Glutamatergic neuron (in vitro differentiated cells): ENCODE results near the gene PLA2G6. TPM values are rescaled to one million over a fixed set of nuclear protein-coding genes. Genes with fewer than 3 reads are reported as not detected.
A peak's percentile ranks its signal among the peaks of the same experiment; 100 is the strongest.
"Not testable (repeated sequence)": the region's sequence is repeated elsewhere in the genome, so short reads cannot be mapped to it uniquely, and the experiment has no call there.

Experiments used
- DNase-seq: peaks from one replicate; pipeline ENCODE4 v3.0.0; 2022
- H3K27ac Mint-ChIP-seq: one replicate; pipeline ENCODE4 v1.8.0; 2020; ENCODE audit warnings: mild to moderate bottlenecking, mixed read lengths, inconsistent platforms; ENCODE audit not compliant: unreplicated experiment
- H3K27me3 Mint-ChIP-seq: one replicate; pipeline ENCODE4 v1.8.0; 2020; ENCODE audit warnings: mild to moderate bottlenecking, moderate library complexity, mixed read lengths, inconsistent platforms; ENCODE audit not compliant: unreplicated experiment
- H3K36me3 Mint-ChIP-seq: one replicate; pipeline ENCODE4 v1.8.0; 2020; ENCODE audit warnings: mild to moderate bottlenecking, mixed read lengths, inconsistent platforms; ENCODE audit not compliant: unreplicated experiment
- H3K4me1 Mint-ChIP-seq: one replicate; pipeline ENCODE4 v1.8.0; 2020; ENCODE audit warnings: mild to moderate bottlenecking, low read depth, mixed read lengths, inconsistent platforms; ENCODE audit not compliant: unreplicated experiment
- H3K4me3 Mint-ChIP-seq: one replicate; pipeline ENCODE4 v1.8.0; 2020; ENCODE audit warnings: mild to moderate bottlenecking, mixed read lengths, inconsistent platforms; ENCODE audit not compliant: unreplicated experiment
- H3K9me3 Mint-ChIP-seq: one replicate; pipeline ENCODE4 v1.8.0; 2020; ENCODE audit warnings: mild to moderate bottlenecking, moderate library complexity, mixed read lengths, inconsistent platforms; ENCODE audit not compliant: unreplicated experiment
- CTCF ChIP-seq: fragments of 200-600 bp; sonication (generic); IDR thresholded peaks from one replicate; pipeline ENCODE4 v1.5.0; 2021; ENCODE audit not compliant: partially characterized antibody, unreplicated experiment
- total RNA-seq: library from RNA; stranded (reverse); fragmentation: NEBNext Ultra II Directional; extraction: Animal tissue kit (Norgen Biotek cat#: 25700); gene quantifications from one replicate; pipeline ENCODE4 v1.2.1, GENCODE V29; 2021; ENCODE audit not compliant: unreplicated experiment

Gene PLA2G6
- total RNA-seq, 1 donor from 2014 or later, result 42.2 TPM

DNA sequence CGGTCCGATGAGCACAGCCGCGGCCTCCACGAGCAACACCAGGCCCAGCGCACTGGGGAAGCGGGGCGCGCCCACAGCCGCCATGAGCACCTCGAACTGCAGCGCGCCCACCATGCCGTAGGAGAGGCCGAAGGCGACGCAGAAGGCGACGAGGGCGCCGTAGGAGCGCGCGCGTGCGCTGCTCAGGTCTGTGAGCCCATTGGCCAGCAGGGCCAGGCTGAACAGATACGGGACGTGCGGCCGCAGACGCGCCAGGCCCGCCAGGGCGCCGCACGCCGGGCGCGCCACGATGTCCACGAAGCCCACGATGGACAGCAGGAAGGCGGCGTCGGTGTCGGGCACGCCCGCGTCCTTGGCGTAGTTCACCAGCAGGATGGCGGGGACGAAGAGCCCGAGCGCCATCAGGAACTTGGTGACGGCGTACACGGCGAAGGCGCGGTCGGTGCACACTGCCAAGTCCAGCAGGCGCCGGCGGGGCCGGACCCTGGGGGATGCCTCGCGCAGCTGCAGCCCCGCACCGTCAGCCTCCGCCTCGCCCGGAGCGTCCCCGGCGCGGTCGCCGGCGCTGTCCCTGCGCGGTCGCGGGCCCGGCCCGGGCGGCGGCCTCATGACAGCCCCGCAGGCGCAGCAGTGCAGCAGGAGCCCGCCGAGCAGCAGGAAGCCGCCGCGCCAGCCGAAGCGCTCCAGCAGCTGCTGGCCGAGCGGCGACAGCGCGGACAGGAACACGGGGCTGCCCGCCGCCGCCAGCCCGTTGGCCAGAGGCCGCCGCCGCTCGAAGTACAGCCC lies 100.6 kb downstream of the PLA2G6 start:
- Mint-ChIP-seq H3K36me3 (no peaks in the 10 kb centered on the region), H3K4me1 (no peaks in the 10 kb centered on the region), H3K27me3 (peaks cover 1% of the 10 kb centered on the region), H3K27ac (no peak overlapping the region), H3K9me3 (peaks cover 5% of the 10 kb centered on the region), H3K4me3 (no peak overlapping the region)
- peak; percentile 11 for TF ChIP-seq CTCF
- DNase-seq, result peak; percentile 71

GRCh38 chr22:38080474-38080849 lies 101.2 kb downstream of the PLA2G6 start:
- H3K4me1 Mint-ChIP-seq, result no peaks in the 10 kb centered on the region
- no peak for DNase-seq
- peaks cover 1% of the 10 kb centered on the region for H3K27me3 Mint-ChIP-seq
- H3K9me3 Mint-ChIP-seq, result peaks cover 5% of the 10 kb centered on the region
- H3K4me3 Mint-ChIP-seq, result no peak overlapping the region
- no peak for TF ChIP-seq CTCF
- H3K36me3 Mint-ChIP-seq, result no peaks in the 10 kb centered on the region
- no peak overlapping the region for H3K27ac Mint-ChIP-seq

GRCh38 chr22:38079804-38080203 lies 101.8 kb downstream of the PLA2G6 start:
- Mint-ChIP-seq H3K27me3 (peaks cover 1% of the 10 kb centered on the region), H3K9me3 (peaks cover 5% of the 10 kb centered on the region), H3K36me3 (no peaks in the 10 kb centered on the region), H3K27ac (peak overlapping the region; percentile 34), H3K4me1 (no peaks in the 10 kb centered on the region), H3K4me3 (no peak overlapping the region)
- no peak for DNase-seq
- no peak for TF ChIP-seq CTCF

DNA sequence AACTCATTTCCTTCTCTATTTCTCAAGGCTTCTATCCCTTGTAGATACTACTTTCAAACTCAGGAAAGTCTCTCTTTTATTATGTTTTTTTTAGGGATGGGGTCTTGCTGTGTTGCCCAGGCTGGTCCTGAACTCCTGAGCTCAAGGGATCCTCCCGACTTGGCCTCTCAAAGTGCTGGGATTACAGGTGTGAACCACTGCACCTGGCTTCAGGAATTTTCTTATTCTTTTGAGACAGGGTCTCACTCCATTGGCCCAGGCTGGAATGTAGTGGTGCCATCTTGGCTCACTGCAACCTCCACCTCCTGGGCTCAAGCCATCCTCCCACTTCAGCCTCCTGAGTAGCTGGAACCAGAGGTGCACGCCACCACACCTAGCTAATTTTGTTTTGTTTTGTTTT lies 102.4 kb downstream of the PLA2G6 start:
- H3K4me1 Mint-ChIP-seq, DNase-seq, H3K27ac Mint-ChIP-seq, H3K9me3 Mint-ChIP-seq, H3K4me3 Mint-ChIP-seq, H3K36me3 Mint-ChIP-seq, H3K27me3 Mint-ChIP-seq: not testable (repeated sequence)

DNA sequence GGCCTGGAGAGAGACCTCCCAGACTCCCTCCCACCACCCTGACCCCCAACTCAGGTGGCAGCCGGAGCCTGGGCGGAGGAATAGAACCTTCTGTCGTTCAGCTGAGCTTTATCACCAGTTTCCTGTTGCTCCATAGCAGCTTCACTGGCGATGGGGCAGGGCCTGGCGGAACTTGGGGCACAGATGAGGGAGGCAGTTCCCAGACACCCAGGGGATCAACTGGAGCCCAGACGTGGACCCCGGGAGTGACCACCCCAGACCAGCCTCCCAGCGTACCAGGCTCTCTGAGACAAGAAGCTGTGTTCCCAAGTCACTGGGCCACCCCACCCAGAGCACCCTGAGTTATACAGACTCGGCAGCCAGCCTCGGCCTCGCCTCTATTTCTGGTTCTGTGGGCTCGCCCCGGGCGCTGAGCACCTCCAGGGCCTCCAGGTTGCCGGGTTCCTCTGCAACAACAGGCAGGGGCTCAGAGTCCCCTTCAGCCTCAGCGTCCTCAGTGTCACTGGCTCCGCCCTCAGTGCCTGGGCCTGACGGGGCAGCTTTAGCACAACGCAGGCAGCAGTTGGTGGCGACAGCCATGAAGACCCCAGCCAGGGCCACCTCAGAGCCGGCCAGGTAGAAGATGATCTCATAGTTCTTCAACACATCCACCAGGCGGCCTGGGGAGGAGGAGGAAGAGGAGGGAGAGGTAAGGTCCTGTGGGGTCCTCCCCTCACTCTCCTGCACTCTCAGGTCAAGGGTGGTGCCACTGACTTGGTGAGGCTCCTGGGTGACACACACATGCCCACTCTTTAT lies 103.4 kb downstream of the PLA2G6 start:
- H3K27me3 Mint-ChIP-seq, result peaks cover 3% of the 10 kb centered on the region
- DNase-seq, result no peak
- peaks cover 2% of the 10 kb centered on the region for H3K4me1 Mint-ChIP-seq
- H3K36me3 Mint-ChIP-seq, result no peaks in the 10 kb centered on the region
- H3K27ac Mint-ChIP-seq, result no peak overlapping the region
- H3K9me3 Mint-ChIP-seq, result peaks cover 5% of the 10 kb centered on the region
- H3K4me3 Mint-ChIP-seq, result no peak overlapping the region
- TF ChIP-seq CTCF, result no peak
